GM12878 (cell line): ENCODE results near the gene CTRL. TPM values are rescaled to one million over a fixed set of nuclear protein-coding genes. Genes with fewer than 3 reads are reported as not detected.

Source experiments
- ATAC-seq: fragments of 200-7000 bp; cut with Tn5 transposase; 3 replicates; pipeline ENCODE4 v1.9.1; 2020; ENCODE audit warnings: mild to moderate bottlenecking, moderate library complexity
- BruUV-seq: library from RNA; stranded (reverse); fragments of 400-500 nt; replicated peaks from 2 replicates; lab custom pipeline; 2021; lab: Mats Ljungman, UMichigan
- CTCF ChIA-PET: fragments of 300-600 bp; sonication (Branson Sonifier 250); formaldehyde crosslinking; extraction: SDS; loops from one replicate; lab custom pipeline; 2021; ENCODE audit warnings: inconsistent platforms; lab: Yijun Ruan, JAX
- POLR2A ChIA-PET: fragments of 350-600 bp; formaldehyde crosslinking; extraction: SDS; loops from one replicate; lab custom pipeline; 2021; ENCODE audit warnings: inconsistent platforms; lab: Charles Lee
- RAD21 ChIA-PET: fragments of 300-600 bp; sonication (Branson Sonifier 250); formaldehyde crosslinking; loops from one replicate; lab custom pipeline; 2023; ENCODE audit warnings: antibody characterized with exemption; ENCODE audit not compliant: unreplicated experiment; lab: Charles Lee
- SMC1A ChIA-PET: fragments of 300-600 bp; sonication (Branson Sonifier 250); formaldehyde crosslinking; loops from one replicate; lab custom pipeline; 2023; ENCODE audit not compliant: unreplicated experiment, uncharacterized antibody; lab: Charles Lee
- DNase-seq: peaks from one replicate; pipeline ENCODE4 v3.0.0-alpha.2; 2011; ENCODE audit warnings: low read depth, low spot score
- FAIRE-seq: peaks from 3 replicates; lab custom pipeline; 2011; peaks lifted over from hg19 to GRCh38; lab: Jason Lieb, UNC
- H2AFZ ChIP-seq: 2 replicates; pipeline ENCODE4 v1.6.0; 2011; ENCODE audit warnings: low read depth, low read length, control low read depth; ENCODE audit not compliant: control insufficient read depth
- H3K27ac ChIP-seq: 2 replicates; pipeline ENCODE4 v1.5.1; 2011; ENCODE audit warnings: control low read depth; ENCODE audit not compliant: control insufficient read depth, insufficient read depth
- H3K27me3 ChIP-seq, 2 experiments: replicated peaks in 1 of 2; 2 replicates each; pipeline versions ENCODE4 v1.6.0 to v1.6.1; 2011; ENCODE audit warnings: low read length in 1 of 2; ENCODE audit not compliant: control insufficient read depth in 2 of 2, insufficient read depth in 2 of 2
- H3K36me3 ChIP-seq, 2 experiments: 2 replicates each; pipeline ENCODE4 v1.5.1; 2011; ENCODE audit warnings: low read length in 1 of 2; ENCODE audit not compliant: control insufficient read depth in 2 of 2, insufficient read depth in 2 of 2
- H3K4me1 ChIP-seq: 2 replicates; pipeline ENCODE4 v1.6.1; 2011; ENCODE audit warnings: mild to moderate bottlenecking, low read length, moderate library complexity, mixed read lengths; ENCODE audit not compliant: control insufficient read depth, insufficient read depth
- H3K4me2 ChIP-seq: 2 replicates; pipeline ENCODE4 v1.6.0; 2011; ENCODE audit warnings: control low read depth; ENCODE audit not compliant: control insufficient read depth, insufficient read depth
- H3K4me3 ChIP-seq: fragments of 200-600 bp; sonication (generic); 2 replicates; pipeline ENCODE4 v1.5.1; 2016
- H3K79me2 ChIP-seq: 2 replicates; pipeline ENCODE4 v1.6.0; 2011; ENCODE audit warnings: low read length; ENCODE audit not compliant: control insufficient read depth, insufficient read depth
- H3K9ac ChIP-seq: 2 replicates; pipeline ENCODE4 v1.8.0; 2011; ENCODE audit warnings: low read length, control low read depth, mixed read lengths; ENCODE audit not compliant: control insufficient read depth, insufficient read depth
- H3K9me3 ChIP-seq: replicated peaks from 3 replicates; pipeline ENCODE4 v1.5.1; 2011; ENCODE audit warnings: mild to moderate bottlenecking, low read length; ENCODE audit not compliant: control insufficient read depth, insufficient read depth
- H4K20me1 ChIP-seq: 2 replicates; pipeline ENCODE4 v1.6.0; 2011; ENCODE audit not compliant: control insufficient read depth, insufficient read depth
- ATF7 ChIP-seq: fragments of 450-650 bp; IDR thresholded peaks from 2 replicates; pipeline ENCODE4 v1.6.1; 2016; ENCODE audit warnings: low read depth, mild to moderate bottlenecking
- BHLHE40 ChIP-seq, 2 experiments: fragments of 450-650 bp in 1 of 2; IDR thresholded peaks; 2 replicates each; pipeline ENCODE4 v1.6.1; 2011 to 2017; ENCODE audit warnings: low read depth in 2 of 2, borderline replicate concordance in 1 of 2, improper control_type of control experiment in 1 of 2, low read length in 1 of 2, mild to moderate bottlenecking in 1 of 2
- CTCF ChIP-seq, 3 experiments: IDR thresholded peaks in 2 of 3; conservative IDR thresholded peaks in 1 of 3; 2 replicates each; pipeline ENCODE4 v1.5.1; 2011; ENCODE audit warnings: low read depth in 3 of 3, low read length in 3 of 3, mild to moderate bottlenecking in 3 of 3, control low read depth in 2 of 3, moderate library complexity in 2 of 3, inconsistent platforms in 1 of 3, mixed read lengths in 1 of 3; ENCODE audit not compliant: control insufficient read depth in 2 of 3, insufficient read depth in 1 of 3; ENCODE audit errors: extremely low read depth in 1 of 3
- HCFC1 ChIP-seq: fragments of 150-350 bp; IDR thresholded peaks from 2 replicates; pipeline ENCODE4 v1.6.1; 2014; ENCODE audit warnings: low read length
- HDGF ChIP-seq: fragments of 450-650 bp; IDR thresholded peaks from 2 replicates; pipeline ENCODE4 v1.6.1; 2016; ENCODE audit warnings: antibody characterized with exemption
- IRF4 ChIP-seq: IDR thresholded peaks from 2 replicates; pipeline ENCODE4 v1.6.1; 2011; ENCODE audit warnings: low read depth, low read length
- KDM1A ChIP-seq: fragments of 200-600 bp; sonication (generic); IDR thresholded peaks from 2 replicates; pipeline ENCODE4 v1.6.1; 2016; ENCODE audit warnings: borderline replicate concordance
- NBN ChIP-seq: fragments of 450-650 bp; IDR thresholded peaks from 2 replicates; pipeline ENCODE4 v1.6.1; 2016
- POLR2A ChIP-seq: IDR thresholded peaks from 2 replicates; pipeline ENCODE4 v1.6.1; 2011; ENCODE audit warnings: low read depth, mild to moderate bottlenecking, low read length
- RAD21 ChIP-seq: IDR thresholded peaks from 2 replicates; pipeline ENCODE4 v1.6.1; 2011; ENCODE audit warnings: mild to moderate bottlenecking, low read depth, low read length, moderate library complexity; ENCODE audit not compliant: insufficient read depth
- SMC3 ChIP-seq: IDR thresholded peaks from 2 replicates; pipeline ENCODE4 v1.6.1; 2011; ENCODE audit warnings: low read length, improper control_type of control experiment, borderline replicate concordance
- TCF12 ChIP-seq: IDR thresholded peaks from 2 replicates; pipeline ENCODE4 v1.6.1; 2011; ENCODE audit warnings: low read depth, mild to moderate bottlenecking, low read length
- TCF3 ChIP-seq: IDR thresholded peaks from 2 replicates; pipeline ENCODE4 v1.6.1; 2012; ENCODE audit warnings: low read depth, mild to moderate bottlenecking, low read length, borderline replicate concordance; ENCODE audit not compliant: insufficient read depth
- USF1 ChIP-seq: IDR thresholded peaks from 2 replicates; pipeline ENCODE4 v1.6.1; 2011; ENCODE audit warnings: borderline replicate concordance, low read depth, mild to moderate bottlenecking, moderate library complexity, mixed read lengths, low read length; ENCODE audit not compliant: insufficient read depth; ENCODE audit errors: extremely low read length
- YY1 ChIP-seq: IDR thresholded peaks from 2 replicates; pipeline ENCODE4 v1.6.1; 2011; ENCODE audit warnings: low read depth, mild to moderate bottlenecking, low read length
- ZBTB40 ChIP-seq: fragments of 450-650 bp; IDR thresholded peaks from 2 replicates; pipeline ENCODE4 v1.6.1; 2016; ENCODE audit warnings: mild to moderate bottlenecking, moderate library complexity, borderline replicate concordance
- WGBS: methylation state at CpG from one replicate; pipeline ENCODE4 v1.1.6; 2016; ENCODE audit warnings: low lambda C conversion rate; ENCODE audit not compliant: insufficient replicate concordance, insufficient coverage; ENCODE audit errors: missing lambda C conversion rate; 5-methylcytosine and 5-hydroxymethylcytosine counted together
- in situ Hi-C: fragments of 300-500 bp; cut with MboI; formaldehyde crosslinking; loops from 9 replicates; pipeline ENCODE4 v1.14.3; 2018; ENCODE audit warnings: mixed read lengths
- intact Hi-C: fragments of 100-400 bp; cut with micrococcal nuclease; formaldehyde crosslinking; loops from one replicate; pipeline ENCODE4 v1.14.2; 2022; ENCODE audit not compliant: unreplicated experiment
- polyA plus RNA-seq, 11 experiments: library from polyadenylated mRNA; depleted of rRNA in 4 of 11; unstranded in 6 of 11; stranded (reverse) in 5 of 11; fragments of >200 nt; fragmentation: Nextera tagmentation in 4 of 11; fragmentation: Illumina TruSeq in 1 of 11; extraction: Ambion mirVana in 4 of 11; extraction: Trizol in 1 of 11; gene quantifications; 1 replicate in 1 of 11; 2 replicates in 10 of 11; pipeline versions ENCODE4 v1.2.1 to v1.2.3, GENCODE V29; 2011 to 2016; ENCODE audit warnings: inconsistent platforms in 2 of 11, missing spikeins in 2 of 11, low read depth in 1 of 11
- total RNA-seq, 4 experiments: library from RNA; depleted of rRNA in 3 of 4; stranded (reverse); fragments of >200 nt in 3 of 4; fragmentation: Illumina TruSeq in 1 of 4; extraction: Trizol in 1 of 4; gene quantifications; 2 replicates each; pipeline versions ENCODE4 v1.2.1 to v1.2.3, GENCODE V29; 2013 to 2021

CTRL gene
- total and polyA plus RNA-seq, 10 of the 15 experiments (the other 5 are each of a cell fraction or from before 2014, with no cell fraction given) = 1.1 to 4.9 (median 2.6) TPM

GRCh38 chr16:67928561-67929364, 2.9 kb downstream of the CTRL start:
- intact Hi-C loops (loop anchor here (1.0 to 10.0 kb wide), 4 partner anchors 36 to 404 kb away; partner anchors contain the start of genes PSKH1 and RIPOR1), in situ Hi-C loops (loop anchor here (5.0 kb wide), 2 partner anchors 111 to 251 kb away; no protein-coding TSS in a partner anchor)
- H3K27me3 ChIP-seq = no peaks in the 10 kb centered on the region
- H3K4me1 ChIP-seq = no peaks in the 10 kb centered on the region; the same call in 1 of the 2 replicates
- ATAC-seq (peak; percentile 94), FAIRE-seq (peak; percentile 80), DNase-seq (no peak)
- ChIA-PET SMC1A (interaction anchor here (0.6 to 1.5 kb wide), 3 partner anchors 45 to 256 kb away, joined by 3 to 6 read pairs (median 3); partner anchors contain the start of gene NRN1L), POLR2A (no interaction called here), CTCF (interaction anchor here (0.9 to 3.7 kb wide), 11 partner anchors 8 to 408 kb away, joined by 3 to 18 read pairs (median 5); partner anchors contain the start of genes NRN1L and PSMB10), RAD21 (interaction anchor here (0.6 to 1.1 kb wide), 2 partner anchors 114 to 256 kb away, joined by 4 read pairs; no protein-coding TSS in a partner anchor)
- no peak overlapping the region for H3K27ac ChIP-seq
- 33% methylated on average over 16 of the region's 16 CpGs for WGBS
- no peaks in the 10 kb centered on the region for H4K20me1 ChIP-seq
- no peak overlapping the region for H2AFZ ChIP-seq
- no peaks in the 10 kb centered on the region for H3K9me3 ChIP-seq
- H3K4me2 ChIP-seq = no peak overlapping the region
- H3K9ac ChIP-seq = no peak overlapping the region
- peaks cover 8 to 26% of the 10 kb centered on the region in 2 experiments for H3K36me3 ChIP-seq
- no peak overlapping the region for H3K4me3 ChIP-seq
- BruUV-seq = no TSS peak
- H3K79me2 ChIP-seq = no peaks in the 10 kb centered on the region
- TF ChIP-seq ZBTB40 = no peak
- TF ChIP-seq ATF7 = no peak
- no peak for TF ChIP-seq KDM1A
- TF ChIP-seq TCF12 = peak; percentile 30; the same call in 1 of the 2 replicates
- peak; percentile 57; the same call in 1 of the 2 replicates for TF ChIP-seq YY1
- peak; percentile 89 for TF ChIP-seq SMC3
- TF ChIP-seq CTCF (IDR thresholded peaks at IDR 0.05 in 2 of 3, conservative IDR thresholded peaks at IDR 0.05 in 1 of 3; ENCODE audit: control insufficient read depth in 2 of 3, extremely low read depth in 1 of 3, insufficient read depth in 1 of 3, low read depth in 3 of 3, low read length in 3 of 3) = peak; percentile 93 to 98 (median 96)
- TF ChIP-seq POLR2A = peak; percentile 77
- TF ChIP-seq NBN = peak; percentile 22; the same call in 1 of the 2 replicates
- TF ChIP-seq BHLHE40 (IDR thresholded peaks at IDR 0.05; ENCODE audit: borderline replicate concordance in 1 of 2, low read depth in 2 of 2, low read length in 1 of 2) = peak; percentile 19 to 43; a peak in 1 of 4 replicates
- TF ChIP-seq HDGF = peak; percentile 87; the same call in 1 of the 2 replicates
- 0 out of 2 replicates have a peak, but pooled peaks have one; percentile 13 for TF ChIP-seq IRF4
- TF ChIP-seq TCF3 = 0 out of 2 replicates have a peak, but pooled peaks have one; percentile 38
- TF ChIP-seq HCFC1 = 0 out of 2 replicates have a peak, but pooled peaks have one; percentile 24
- TF ChIP-seq USF1 = no peak
- peak; percentile 88 for TF ChIP-seq RAD21
